Heart left ventricle (tissue), 13 donors: ENCODE measurements around the gene AGA.

ENCODE experiments used
- CTCF ChIP-seq, 12 donors: fragments of 200-600 bp; sonication (generic) in 4 of 12; IDR thresholded peaks; one replicate each; pipeline versions ENCODE4 v1.5.0 to v1.8.0; 2018 to 2022; ENCODE audit warnings: antibody characterized with exemption in 12 of 12, mild to moderate bottlenecking in 5 of 12
- POLR2A ChIP-seq, 2 donors: fragments of 450-650 bp; IDR thresholded peaks; one replicate each; pipeline ENCODE4 v1.6.1; 2017; ENCODE audit warnings: antibody characterized with exemption in 2 of 2, mild to moderate bottlenecking in 2 of 2, moderate library complexity in 2 of 2
- donor health status: ischemic (EF 13 %, LVEDD 7.1; RV severe dilation, severe dysfunction).
- donor health status: DM: no; HTN: yes; CAD: no.
- donor health status: DM: no; HTN: no; CAD: no.
- donor health status: ischemic (EF 25% LVEDD 6.9; RV normal size, moderate dysfunction).
- donor health status: ischemic (EF 25% LVEDD 5.7; RV mildly dilated, moderate dysfunction).
- donor health status: ischemic (EF 35%, LVEDD 5.7; RV mildly dilated, moderate dysfunction).
- donor health status: nonischemic (EF 11% LVEDD 7.7; RV severe dilation, severe dysfunction).
- donor health status: DM: yes; HTN: yes; CAD: no.
- donor health status: PGD.
- donor health status: ischemic (EF 29% LVEDD 5.4; RV normal size, mild dysfunction).
- donor health status: nonischemic (EF 23%, LVEDD 6.1; RV moderate dilation, normal function).

GRCh38 chr4:177450426-177451107 is 8.3 kb upstream of the AGA start:
- no peak for TF ChIP-seq CTCF (IDR thresholded peaks at IDR 0.05)
- TF ChIP-seq POLR2A (IDR thresholded peaks at IDR 0.05), result no peak
